Pancreas (tissue), 10 donors: ENCODE data around the gene SPHKAP. TPM values are rescaled to one million over a fixed set of nuclear protein-coding genes. Genes with fewer than 3 reads are reported as not detected.

Experiments
- ATAC-seq, 4 donors: fragments of 200-7000 bp; cut with Tn5 transposase; one replicate each; pipeline versions ENCODE4 v1.8.0 to v1.9.1; 2020; ENCODE audit warnings: mild to moderate bottlenecking in 4 of 4, moderate library complexity in 4 of 4
- DNase-seq, 6 donors: peaks; one replicate each; pipeline ENCODE4 v3.0.0-alpha.2; 2020
- FAIRE-seq: peaks from 2 replicates; lab custom pipeline; 2012; peaks lifted over from hg19 to GRCh38; lab: Jason Lieb, UNC
- H3K27ac ChIP-seq, 4 donors: fragments of 200-600 bp; sonication (generic); 1 replicate in 3 of 4; 2 replicates in 1 of 4; pipeline versions ENCODE4 v1.5.0 to v1.8.0; 2020
- H3K27me3 ChIP-seq, 4 donors: fragments of 200-600 bp; one replicate each; pipeline ENCODE4 v1.8.0; 2021
- H3K36me3 ChIP-seq, 3 donors: fragments of 200-600 bp; sonication (generic) in 1 of 3; one replicate each; pipeline versions ENCODE4 v1.5.0 to v1.8.0; 2020 to 2021
- H3K4me1 ChIP-seq, 3 donors: fragments of 200-600 bp; one replicate each; pipeline ENCODE4 v1.8.0; 2021
- H3K4me3 ChIP-seq, 4 donors: fragments of 200-600 bp; sonication (generic) in 2 of 4; one replicate each; pipeline versions ENCODE4 v1.5.0 to v1.8.0; 2020 to 2021
- H3K9me3 ChIP-seq, 4 donors: fragments of 200-600 bp; one replicate each; pipeline ENCODE4 v1.8.0; 2021
- WGBS, 2 donors: extraction: QIAGEN DNeasy Blood & Tissue Kit; methylation state at CpG; one replicate each; pipeline ENCODE4 v1.1.7; 2013; 5-methylcytosine and 5-hydroxymethylcytosine counted together
- intact Hi-C, 3 donors: fragments of 100-400 bp; cut with DNase I; formaldehyde crosslinking; loops; one replicate each; pipeline versions ENCODE4 v1.11.1 to v1.14.2; 2022
- polyA plus RNA-seq, 2 donors: library from polyadenylated mRNA; stranded (reverse); fragments of 200-250 nt; gene quantifications; one replicate each; pipeline ENCODE4 v1.2.3, GENCODE V29; 2013
- total RNA-seq, 6 donors: library from RNA; stranded (reverse); fragmentation: NEBNext Ultra II Directional in 4 of 6; extraction: Animal tissue kit (Norgen Biotek cat#: 25700) in 4 of 6; gene quantifications; one replicate each; pipeline versions ENCODE4 v1.2.1 to v1.2.4, GENCODE V29; 2021 to 2023
- TF ChIP-seq, protein P1 (sequence below), 4 donors: fragments of 200-600 bp; sonication (generic) in 3 of 4; IDR thresholded peaks; one replicate each; pipeline versions ENCODE4 v1.5.0 to v1.8.0; 2021; ENCODE audit warnings: antibody characterized with exemption in 4 of 4
- donor health status: healthy with polysubstance abuse.
- donor health status: DM: no; HTN: no; CAD: no; lungs with moderate emphysema.
- donor health status: DM: no; HTN: no; CAD: no.
- donor health status: control.
- donor health status: control.
- donor health status: Bipolar disorder and iron deficiency.
- donor health status: DM: yes; HTN: yes; CAD: no.
- donor health status: DM: no; HTN: no; CAD: no.
- donor health status: DM: no; HTN: no; CAD: no.
- donor health status: DM: yes; HTN: yes; CAD: no.

The SPHKAP gene
- total and polyA plus RNA-seq, 8 donors = under 0.01 to 0.06 (median 0.02) TPM; not detected in 5

DNA sequence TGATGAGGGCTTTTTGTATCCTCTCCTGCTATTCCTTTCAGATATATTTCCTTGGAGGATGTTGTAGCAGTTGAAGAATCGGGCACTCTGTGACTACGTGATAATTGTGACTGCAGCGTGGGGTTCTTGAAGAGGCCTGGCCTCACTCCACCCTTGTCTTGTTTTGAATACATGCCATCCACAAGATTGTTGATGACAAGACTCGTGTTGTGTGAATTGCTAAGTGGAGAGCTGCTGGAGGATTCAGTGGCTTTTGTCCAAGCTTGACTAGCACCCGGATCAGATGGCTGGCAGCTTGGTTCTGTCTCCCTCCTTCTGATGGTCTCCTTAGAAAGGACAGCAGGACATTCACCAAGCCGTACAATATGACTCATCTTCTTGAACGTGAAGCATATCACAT lies 163.2 kb downstream of the SPHKAP start:
- no peak for DNase-seq
- 62 to 77% methylated on average over 7 of the region's 7 CpGs for WGBS, 2 donors
- Histone ChIP-seq H3K27ac (no peak overlapping the region), H3K36me3 (no peaks in the 10 kb centered on the region), H3K4me1 (no peaks in the 10 kb centered on the region), H3K27me3 (no peaks in the 10 kb centered on the region), H3K4me3 (no peak overlapping the region), H3K9me3 (no peaks in the 10 kb centered on the region)
- intact Hi-C loops = no loop called here
- no peak for ATAC-seq
- no peak for FAIRE-seq
- TF ChIP-seq, protein P1, sequence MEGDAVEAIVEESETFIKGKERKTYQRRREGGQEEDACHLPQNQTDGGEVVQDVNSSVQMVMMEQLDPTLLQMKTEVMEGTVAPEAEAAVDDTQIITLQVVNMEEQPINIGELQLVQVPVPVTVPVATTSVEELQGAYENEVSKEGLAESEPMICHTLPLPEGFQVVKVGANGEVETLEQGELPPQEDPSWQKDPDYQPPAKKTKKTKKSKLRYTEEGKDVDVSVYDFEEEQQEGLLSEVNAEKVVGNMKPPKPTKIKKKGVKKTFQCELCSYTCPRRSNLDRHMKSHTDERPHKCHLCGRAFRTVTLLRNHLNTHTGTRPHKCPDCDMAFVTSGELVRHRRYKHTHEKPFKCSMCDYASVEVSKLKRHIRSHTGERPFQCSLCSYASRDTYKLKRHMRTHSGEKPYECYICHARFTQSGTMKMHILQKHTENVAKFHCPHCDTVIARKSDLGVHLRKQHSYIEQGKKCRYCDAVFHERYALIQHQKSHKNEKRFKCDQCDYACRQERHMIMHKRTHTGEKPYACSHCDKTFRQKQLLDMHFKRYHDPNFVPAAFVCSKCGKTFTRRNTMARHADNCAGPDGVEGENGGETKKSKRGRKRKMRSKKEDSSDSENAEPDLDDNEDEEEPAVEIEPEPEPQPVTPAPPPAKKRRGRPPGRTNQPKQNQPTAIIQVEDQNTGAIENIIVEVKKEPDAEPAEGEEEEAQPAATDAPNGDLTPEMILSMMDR (IDR thresholded peaks at IDR 0.05) = no peak

DNA sequence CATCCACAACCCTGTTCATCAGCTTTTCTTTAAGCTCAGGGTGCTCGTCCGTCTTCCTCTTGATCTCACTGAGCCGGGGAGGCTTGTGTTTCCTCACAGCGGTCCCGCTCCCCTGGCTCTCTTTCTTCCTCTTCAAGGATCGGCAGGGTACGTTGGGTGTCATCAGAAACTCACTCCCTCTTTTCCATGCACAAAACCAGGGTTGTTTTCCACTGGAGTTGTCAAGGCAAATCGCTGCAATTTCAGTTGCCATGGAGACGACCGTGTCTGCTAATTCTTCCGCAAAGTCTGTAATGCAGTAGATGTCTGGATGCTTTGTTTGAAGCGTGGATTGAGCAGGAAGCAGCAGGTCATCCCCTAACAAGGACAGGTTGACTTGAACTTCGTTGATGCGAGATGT lies 163.7 kb downstream of the SPHKAP start:
- no peak overlapping the region for H3K27ac ChIP-seq
- H3K9me3 ChIP-seq = no peaks in the 10 kb centered on the region
- intact Hi-C loops = no loop called here
- no peaks in the 10 kb centered on the region for H3K27me3 ChIP-seq
- DNase-seq (no peak), FAIRE-seq (no peak), ATAC-seq (no peak)
- WGBS, 2 donors = 60 to 71% methylated on average over 14 of the region's 14 CpGs
- no peak overlapping the region for H3K4me3 ChIP-seq
- H3K4me1 ChIP-seq = no peaks in the 10 kb centered on the region
- H3K36me3 ChIP-seq = no peaks in the 10 kb centered on the region
- TF ChIP-seq, protein P1 (IDR thresholded peaks at IDR 0.05) = no peak

DNA sequence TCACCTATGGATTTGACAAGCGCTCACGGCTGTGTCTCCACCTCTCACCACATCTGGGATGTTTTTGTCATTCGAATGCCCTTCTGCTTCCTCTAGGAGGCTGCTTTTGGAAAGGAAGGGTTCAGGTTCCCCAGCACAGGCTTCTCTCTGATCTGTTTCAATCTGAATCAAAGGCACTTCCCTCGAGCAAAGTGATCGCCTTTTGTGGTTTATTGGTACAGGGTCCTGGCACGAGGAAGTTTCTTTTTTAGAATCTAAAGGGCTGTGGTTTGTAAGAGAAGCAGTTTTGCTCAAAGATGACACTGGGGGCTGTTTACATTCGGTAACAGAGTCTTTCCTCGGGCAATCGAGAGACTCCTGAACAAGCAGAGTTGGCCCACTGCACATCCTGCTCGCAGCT lies 165.1 kb downstream of the SPHKAP start:
- no peaks in the 10 kb centered on the region for H3K36me3 ChIP-seq
- no peak for ATAC-seq
- H3K27me3 ChIP-seq = no peaks in the 10 kb centered on the region
- intact Hi-C loops = no loop called here
- TF ChIP-seq, protein P1 (IDR thresholded peaks at IDR 0.05) = no peak
- FAIRE-seq = no peak
- no peak for DNase-seq
- H3K27ac ChIP-seq = no peak overlapping the region
- no peaks in the 10 kb centered on the region for H3K9me3 ChIP-seq
- 44 to 48% methylated on average over 10 of the region's 10 CpGs for WGBS, 2 donors
- H3K4me1 ChIP-seq = no peaks in the 10 kb centered on the region
- no peak overlapping the region for H3K4me3 ChIP-seq

DNA sequence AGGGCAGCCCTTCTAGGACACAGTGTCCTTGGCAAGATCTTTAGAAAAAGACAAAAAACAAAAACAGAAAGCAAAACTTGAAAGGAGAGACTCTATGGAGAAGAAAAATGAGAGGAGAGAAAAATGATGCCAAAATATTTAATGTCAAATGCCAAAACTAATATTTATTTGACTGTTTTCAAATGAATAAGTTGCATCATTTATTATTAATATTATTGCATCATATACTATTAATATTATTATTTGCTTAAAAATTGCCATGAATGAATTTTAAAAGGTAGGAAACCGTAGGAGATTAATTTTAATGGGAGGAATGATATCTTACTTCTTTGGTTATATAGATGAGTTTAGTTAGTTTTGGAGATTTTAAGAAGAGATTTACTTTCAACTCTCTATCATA lies 165.7 kb downstream of the SPHKAP start:
- ATAC-seq = no peak
- H3K27me3 ChIP-seq = no peaks in the 10 kb centered on the region
- FAIRE-seq = no peak
- H3K4me1 ChIP-seq = no peaks in the 10 kb centered on the region
- DNase-seq = no peak
- no peaks in the 10 kb centered on the region for H3K36me3 ChIP-seq
- H3K4me3 ChIP-seq = no peak overlapping the region
- TF ChIP-seq, protein P1 (IDR thresholded peaks at IDR 0.05) = no peak
- intact Hi-C loops = no loop called here
- no peak overlapping the region for H3K27ac ChIP-seq
- H3K9me3 ChIP-seq = no peaks in the 10 kb centered on the region
- WGBS, 2 donors = 76 to 82% methylated on average over 1 of the region's 1 CpG

DNA sequence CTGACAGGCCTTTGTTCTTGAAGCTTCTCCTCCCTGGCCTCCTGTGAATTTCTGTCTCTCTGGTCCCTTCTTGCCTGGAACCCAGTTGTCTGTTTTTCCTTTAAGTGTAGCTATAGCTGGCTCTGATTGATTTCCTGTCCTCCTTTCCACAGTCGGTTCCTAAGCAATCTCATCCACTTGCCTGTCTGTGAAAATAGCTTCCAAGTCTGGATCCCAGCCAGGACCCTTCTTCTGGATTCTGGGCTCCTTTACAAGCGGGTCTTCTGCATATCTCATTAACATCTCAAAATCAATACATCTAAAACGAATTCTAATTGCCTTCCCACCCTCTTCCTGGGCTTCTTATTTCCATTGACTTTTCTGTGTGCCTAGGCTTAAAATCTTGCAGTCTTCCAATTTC lies 185.1 kb downstream of the SPHKAP start:
- Histone ChIP-seq H3K4me3 (no peak overlapping the region), H3K9me3 (no peaks in the 10 kb centered on the region), H3K27ac (no peak overlapping the region), H3K27me3 (no peaks in the 10 kb centered on the region), H3K36me3 (no peaks in the 10 kb centered on the region), H3K4me1 (no peaks in the 10 kb centered on the region)
- intact Hi-C loops = no loop called here
- FAIRE-seq (no peak), ATAC-seq (no peak), DNase-seq (no peak)
- WGBS, 2 donors = 27 to 34% methylated on average over 3 of the region's 3 CpGs
- TF ChIP-seq, protein P1 (IDR thresholded peaks at IDR 0.05) = no peak
